B cell (primary cell): ENCODE data around the gene KCNC4.

Experiments
- CTCF ChIP-seq: fragments of 200-600 bp; IDR thresholded peaks from one replicate; pipeline ENCODE4 v1.8.0; 2022; ENCODE audit warnings: antibody characterized with exemption, mild to moderate bottlenecking
- EZH2 ChIP-seq: IDR thresholded peaks from 2 replicates; pipeline ENCODE4 v1.6.1; 2012; ENCODE audit warnings: borderline replicate concordance, low read depth, mild to moderate bottlenecking, moderate library complexity, low read length; ENCODE audit not compliant: insufficient read depth, poor library complexity, severe bottlenecking

- TF ChIP-seq CTCF (no peak), EZH2 (no peak)
Measured at GRCh38 chr1:110205156-110205555, 5.0 kb upstream of the KCNC4 start.
